ENCODE measurements around the gene PPFIA3. TPM values are rescaled to one million over a fixed set of nuclear protein-coding genes. Genes with fewer than 3 reads are reported as not detected.

PPFIA3 gene
- total RNA-seq, 1 experiment from 2014 or later = 6.7 TPM

DNA sequence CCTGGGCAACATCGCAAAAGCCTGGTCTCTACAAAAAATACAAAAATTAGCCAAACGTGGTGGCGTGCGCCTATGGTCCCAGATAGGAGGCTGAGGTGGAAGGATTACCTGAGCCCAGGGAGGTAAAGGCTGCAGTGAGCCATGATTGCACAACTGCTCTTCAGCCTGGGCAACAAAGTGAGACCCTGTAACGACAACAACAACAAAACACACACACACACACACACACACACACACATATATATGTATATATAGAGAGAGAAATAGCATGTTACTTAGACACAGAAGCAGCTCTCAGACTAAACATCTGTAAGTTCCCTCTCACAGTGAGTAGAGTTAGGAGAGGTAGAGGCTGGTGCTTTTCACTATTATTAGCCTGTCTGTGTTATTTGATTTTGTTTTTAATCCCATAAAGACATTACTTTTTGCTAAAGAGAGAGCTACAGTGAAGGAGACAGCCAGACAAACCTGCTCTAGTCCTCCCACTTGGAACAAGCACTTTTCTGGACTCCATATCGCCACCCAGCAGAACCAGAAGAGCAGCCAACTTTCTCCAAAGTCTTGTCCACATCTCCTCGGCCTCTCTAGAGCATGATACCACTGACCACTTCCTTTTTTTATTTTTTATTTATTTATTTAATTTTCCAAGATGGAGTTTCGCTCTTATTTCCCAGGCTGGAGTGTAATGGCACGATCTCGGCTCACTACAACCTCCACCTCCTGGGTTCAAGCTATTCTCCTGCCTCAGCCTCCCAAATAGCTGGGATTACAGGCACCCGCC is 7.9 kb upstream of the PPFIA3 start:
- no peaks in the 10 kb centered on the region for H3K27me3 Mint-ChIP-seq (ENCODE audit: insufficient read depth, unreplicated experiment)
- intact Hi-C loops (cut with micrococcal nuclease) = loop anchor here (5.0 kb wide), 1 partner anchor 36 kb away; no protein-coding TSS in a partner anchor
- peaks cover 17% of the 10 kb centered on the region for H3K4me1 Mint-ChIP-seq (ENCODE audit: insufficient read depth, unreplicated experiment)
- no peak overlapping the region for H3K27ac Mint-ChIP-seq (ENCODE audit: low read depth, unreplicated experiment)
- DNase-seq (ENCODE audit: unreplicated experiment) = no peak
- H3K9me3 Mint-ChIP-seq (ENCODE audit: unreplicated experiment) = no peaks in the 10 kb centered on the region
- TF ChIP-seq, protein P1, sequence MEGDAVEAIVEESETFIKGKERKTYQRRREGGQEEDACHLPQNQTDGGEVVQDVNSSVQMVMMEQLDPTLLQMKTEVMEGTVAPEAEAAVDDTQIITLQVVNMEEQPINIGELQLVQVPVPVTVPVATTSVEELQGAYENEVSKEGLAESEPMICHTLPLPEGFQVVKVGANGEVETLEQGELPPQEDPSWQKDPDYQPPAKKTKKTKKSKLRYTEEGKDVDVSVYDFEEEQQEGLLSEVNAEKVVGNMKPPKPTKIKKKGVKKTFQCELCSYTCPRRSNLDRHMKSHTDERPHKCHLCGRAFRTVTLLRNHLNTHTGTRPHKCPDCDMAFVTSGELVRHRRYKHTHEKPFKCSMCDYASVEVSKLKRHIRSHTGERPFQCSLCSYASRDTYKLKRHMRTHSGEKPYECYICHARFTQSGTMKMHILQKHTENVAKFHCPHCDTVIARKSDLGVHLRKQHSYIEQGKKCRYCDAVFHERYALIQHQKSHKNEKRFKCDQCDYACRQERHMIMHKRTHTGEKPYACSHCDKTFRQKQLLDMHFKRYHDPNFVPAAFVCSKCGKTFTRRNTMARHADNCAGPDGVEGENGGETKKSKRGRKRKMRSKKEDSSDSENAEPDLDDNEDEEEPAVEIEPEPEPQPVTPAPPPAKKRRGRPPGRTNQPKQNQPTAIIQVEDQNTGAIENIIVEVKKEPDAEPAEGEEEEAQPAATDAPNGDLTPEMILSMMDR (IDR thresholded peaks at IDR 0.05; ENCODE audit: unreplicated experiment) = no peak
- H3K4me3 Mint-ChIP-seq (ENCODE audit: unreplicated experiment) = no peak overlapping the region
- CTCF ChIA-PET = interaction anchor here (0.6 to 1.0 kb wide), 2 partner anchors 35 to 88 kb away, joined by 4 read pairs; no protein-coding TSS in a partner anchor
- H3K36me3 Mint-ChIP-seq (ENCODE audit: insufficient read depth, unreplicated experiment) = peaks cover 47% of the 10 kb centered on the region
- BruUV-seq (replicated peaks) = no TSS peak
- POLR2A ChIA-PET = interaction anchor here (0.5 to 0.7 kb wide), 2 partner anchors 36 to 759 kb away, joined by 3 read pairs; no protein-coding TSS in a partner anchor

DNA sequence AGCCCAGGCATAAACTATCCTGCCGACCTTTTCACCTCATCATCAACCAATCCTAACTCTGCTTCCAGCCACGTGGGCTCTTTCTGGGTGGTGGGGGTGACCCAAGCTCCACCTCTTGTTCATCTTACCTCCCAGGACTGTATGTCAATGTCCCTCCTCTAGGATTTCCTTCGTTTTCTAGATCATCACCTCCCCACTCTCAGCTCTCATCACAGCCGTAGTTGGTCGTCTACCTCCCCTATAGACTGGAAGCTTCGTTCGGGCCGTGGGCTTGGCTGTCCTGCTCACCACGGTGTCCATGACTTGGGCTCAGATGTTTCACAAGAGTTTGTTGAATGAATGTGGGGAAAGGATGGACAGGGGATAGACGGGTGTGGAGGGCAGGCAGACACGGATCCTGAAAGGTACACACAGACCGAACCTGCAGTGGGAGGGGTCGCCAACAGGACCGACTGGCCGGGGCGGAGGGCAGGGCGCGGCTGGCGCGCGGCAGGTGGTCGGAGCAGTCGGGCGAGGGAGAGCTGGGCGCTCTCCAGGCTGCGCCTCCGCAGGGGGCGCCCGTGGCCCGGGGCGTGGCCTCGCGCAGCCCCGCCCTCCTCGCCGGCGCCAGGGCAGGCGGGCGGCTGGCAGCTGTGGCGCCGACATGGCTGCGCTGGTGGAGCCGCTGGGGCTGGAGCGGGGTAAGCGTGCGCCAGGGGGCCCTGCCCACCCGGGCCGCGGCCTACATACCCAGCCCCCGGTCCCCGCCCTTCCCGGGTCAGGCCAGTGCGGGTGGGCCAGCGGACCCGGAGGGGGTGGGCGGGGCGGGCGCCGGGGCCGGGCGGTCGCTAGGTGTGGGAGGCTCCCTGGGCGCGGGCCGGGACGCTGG is 5.3 kb upstream of the PPFIA3 start, which contains the start of gene LIN7B:
TSS of gene LIN7B (plus strand) at position 609 of the 868 bp plus-strand sequence. CDS start at position 644, 35 bp downstream.
- no peaks in the 10 kb centered on the region for H3K9me3 Mint-ChIP-seq (ENCODE audit: unreplicated experiment)
- CTCF ChIA-PET = interaction anchor here (0.7 to 3.8 kb wide), 16 partner anchors 9 to 121 kb away, joined by 3 to 22 read pairs (median 5); partner anchors contain the start of genes GYS1 and RUVBL2
- H3K4me1 Mint-ChIP-seq (ENCODE audit: insufficient read depth, unreplicated experiment) = peaks cover 34% of the 10 kb centered on the region
- peak; percentile 62 for DNase-seq (ENCODE audit: unreplicated experiment)
- H3K27ac Mint-ChIP-seq (ENCODE audit: low read depth, unreplicated experiment) = no peak within 1 kb of the TSS
- H3K27me3 Mint-ChIP-seq (ENCODE audit: insufficient read depth, unreplicated experiment) = no peaks in the 10 kb centered on the region
- TF ChIP-seq, protein P1 (IDR thresholded peaks at IDR 0.05; ENCODE audit: unreplicated experiment) = peak; percentile 30
- H3K36me3 Mint-ChIP-seq (ENCODE audit: insufficient read depth, unreplicated experiment) = peaks cover 36% of the 10 kb centered on the region
- peak within 1 kb of the TSS; percentile 73 for H3K4me3 Mint-ChIP-seq (ENCODE audit: unreplicated experiment)
- no TSS peak for BruUV-seq (replicated peaks)
- intact Hi-C loops (cut with micrococcal nuclease) = loop anchor here (5.0 kb wide), 1 partner anchor 33 kb away; no protein-coding TSS in a partner anchor
- POLR2A ChIA-PET = interaction anchor here (0.9 to 2.2 kb wide), 15 partner anchors 9 to 755 kb away, joined by 3 to 8 read pairs (median 4); partner anchors contain the start of genes GYS1, RUVBL2 and TRPM4

DNA sequence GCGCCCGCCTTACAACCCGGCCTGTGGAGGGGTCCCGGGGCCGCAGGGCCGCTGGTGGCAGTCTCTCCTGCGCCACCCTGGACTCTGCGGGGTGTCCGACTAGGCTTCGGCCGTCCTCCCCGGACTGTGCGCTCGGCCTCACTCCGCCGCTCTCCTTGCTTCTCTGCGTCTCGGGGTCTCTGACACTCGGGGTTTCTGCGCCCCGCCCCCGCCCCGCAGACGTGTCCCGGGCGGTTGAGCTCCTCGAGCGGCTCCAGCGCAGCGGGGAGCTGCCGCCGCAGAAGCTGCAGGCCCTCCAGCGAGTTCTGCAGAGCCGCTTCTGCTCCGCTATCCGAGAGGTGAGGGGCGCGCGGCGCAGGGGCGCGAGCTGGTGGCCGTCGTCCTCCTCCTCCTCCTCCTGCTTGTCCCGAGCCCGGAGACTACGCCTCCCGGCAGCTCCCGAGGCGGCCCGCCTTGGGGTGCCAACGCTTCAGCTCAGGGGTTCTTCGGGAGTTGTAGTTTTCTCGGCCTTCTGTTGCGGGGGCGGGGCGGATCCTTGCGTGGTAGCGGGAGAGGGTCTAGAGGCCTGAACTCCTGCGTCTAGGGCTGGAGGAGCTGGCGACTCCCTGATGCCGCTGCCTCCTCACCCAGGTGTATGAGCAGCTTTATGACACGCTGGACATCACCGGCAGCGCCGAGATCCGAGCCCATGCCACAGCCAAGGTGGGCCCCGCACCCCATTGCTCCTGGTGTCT is 4.5 kb upstream of the PPFIA3 start:
- ChIA-PET POLR2A (interaction anchor here (0.6 to 2.2 kb wide), 17 partner anchors 9 to 755 kb away, joined by 3 to 8 read pairs (median 4); partner anchors contain the start of genes GYS1, RUVBL2 and TRPM4), CTCF (interaction anchor here (0.5 to 3.8 kb wide), 15 partner anchors 9 to 122 kb away, joined by 3 to 22 read pairs (median 5); partner anchors contain the start of genes GYS1 and RUVBL2)
- peaks cover 28% of the 10 kb centered on the region for H3K36me3 Mint-ChIP-seq (ENCODE audit: insufficient read depth, unreplicated experiment)
- H3K27me3 Mint-ChIP-seq (ENCODE audit: insufficient read depth, unreplicated experiment) = no peaks in the 10 kb centered on the region
- no TSS peak for BruUV-seq (replicated peaks)
- DNase-seq (ENCODE audit: unreplicated experiment) = no peak
- H3K9me3 Mint-ChIP-seq (ENCODE audit: unreplicated experiment) = no peaks in the 10 kb centered on the region
- intact Hi-C loops (cut with micrococcal nuclease) = loop anchor here (5.0 kb wide), 1 partner anchor 33 kb away; no protein-coding TSS in a partner anchor
- TF ChIP-seq, protein P1 (IDR thresholded peaks at IDR 0.05; ENCODE audit: unreplicated experiment) = no peak
- no peak overlapping the region for H3K27ac Mint-ChIP-seq (ENCODE audit: low read depth, unreplicated experiment)
- peak overlapping the region; percentile 73 for H3K4me3 Mint-ChIP-seq (ENCODE audit: unreplicated experiment)
- peaks cover 34% of the 10 kb centered on the region for H3K4me1 Mint-ChIP-seq (ENCODE audit: insufficient read depth, unreplicated experiment)
